Smooth muscle cell of the brain vasculature (primary cell): ENCODE data around the gene TENM4.
A peak's percentile ranks its signal among the peaks of the same experiment; 100 is the strongest.

Experiments
- DNase-seq: peaks from one replicate; pipeline ENCODE4 v3.0.0-alpha.2; 2012; ENCODE audit warnings: low read depth, low spot score

Gene TENM4

DNA sequence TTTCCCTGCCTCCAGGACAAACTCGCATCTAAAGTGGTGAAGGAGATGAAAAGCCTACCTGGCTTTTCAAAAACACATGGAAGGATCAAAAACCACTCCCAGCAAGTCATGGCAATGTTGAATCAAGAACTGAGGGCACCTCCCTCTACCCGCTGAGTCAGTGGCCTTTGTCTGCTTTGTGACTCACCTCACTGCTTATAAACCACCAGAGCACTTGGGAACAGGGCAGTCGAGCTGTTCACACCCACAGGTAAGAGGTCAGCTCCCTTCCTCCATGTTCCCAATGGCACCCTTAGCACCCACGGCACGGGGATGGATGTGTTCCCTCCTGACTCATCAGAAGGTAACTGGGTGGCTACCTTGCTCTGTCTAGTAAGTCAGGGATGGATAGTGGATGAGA lies 21.7 kb downstream of the TENM4 start:
- no peak for DNase-seq

DNA sequence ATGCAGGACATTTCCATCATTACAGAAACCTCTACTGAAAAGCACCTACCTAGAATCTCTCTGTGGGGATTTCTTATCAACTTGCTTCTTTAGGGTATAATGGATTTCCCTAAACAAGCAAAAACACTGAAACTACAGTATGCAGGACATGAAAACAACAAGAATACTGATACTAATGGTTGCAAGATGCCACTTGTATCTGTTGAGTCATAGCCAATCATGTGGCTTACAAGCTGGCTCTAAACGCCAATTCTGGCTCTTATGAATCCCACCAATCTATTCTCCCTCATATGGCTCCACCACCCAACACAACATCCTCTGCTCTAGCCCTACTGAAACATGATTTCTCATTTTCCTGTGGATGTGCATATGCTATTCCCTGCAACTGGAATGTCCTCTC lies 22.6 kb downstream of the TENM4 start:
- no peak for DNase-seq

- DNase-seq, result no peak
Observed at GRCh38 chr11:79417069-79417920, 23.5 kb downstream of the TENM4 start.

DNA sequence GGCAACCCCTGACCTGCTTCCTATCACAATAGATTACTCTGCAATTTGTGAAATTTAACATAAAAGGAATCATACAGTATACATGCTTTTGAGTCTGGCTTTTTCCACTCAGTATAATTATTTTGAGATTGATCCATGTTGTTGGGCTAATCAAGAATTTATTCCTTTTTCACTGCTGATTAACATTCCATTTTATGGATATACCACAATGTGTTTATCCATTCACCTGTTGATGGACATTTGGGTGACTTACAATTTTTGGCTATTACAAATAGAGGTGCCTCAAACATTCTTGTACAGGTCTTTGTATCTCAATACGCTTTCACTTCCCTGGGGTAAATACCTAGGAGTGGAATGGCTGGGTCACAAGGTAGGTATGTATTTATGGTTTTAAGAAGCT lies 24.9 kb downstream of the TENM4 start:
- no peak for DNase-seq

DNA sequence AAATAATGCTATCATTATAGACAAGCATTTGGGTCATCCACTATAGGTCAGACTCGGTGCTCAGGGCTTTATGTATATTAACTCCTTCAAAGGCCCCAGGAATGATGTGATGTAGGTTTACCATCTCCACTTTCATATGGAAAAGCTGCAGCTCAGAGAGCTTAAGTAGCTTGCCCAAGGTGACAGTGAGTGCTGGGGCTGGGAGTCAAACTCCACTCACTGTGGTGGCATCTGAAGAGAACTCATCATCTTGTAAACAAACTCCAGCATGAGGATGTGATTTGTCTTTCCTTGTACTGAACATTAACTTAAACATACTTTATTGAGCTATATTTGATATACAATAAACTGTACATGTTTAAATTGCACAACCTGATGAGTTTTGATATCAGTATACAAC lies 25.4 kb downstream of the TENM4 start:
- DNase-seq, result no peak

- no peak for DNase-seq
Observed at GRCh38 chr11:79414644-79415317, 26.0 kb downstream of the TENM4 start.

DNA sequence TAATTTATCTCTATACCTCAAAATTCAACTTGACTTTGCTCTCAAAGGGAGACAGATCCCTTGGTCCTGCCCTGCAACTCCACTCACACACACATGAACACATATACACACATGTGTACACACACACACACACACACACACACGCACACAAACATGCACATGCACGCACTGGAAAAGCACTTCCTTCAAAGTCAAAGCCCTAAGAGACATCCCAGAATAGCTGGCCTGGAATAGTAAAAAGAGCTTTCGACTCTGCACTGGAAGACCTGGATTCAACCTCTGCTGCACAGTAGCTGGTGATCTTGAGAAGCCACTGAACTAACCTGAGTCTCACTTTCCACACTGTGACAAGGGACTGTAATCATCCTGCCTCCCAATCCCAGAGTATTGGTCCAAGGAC lies 26.8 kb downstream of the TENM4 start:
- DNase-seq, result no peak

- peak; percentile 81 for DNase-seq
Observed at GRCh38 chr11:79413268-79413667, 27.6 kb downstream of the TENM4 start.

DNA sequence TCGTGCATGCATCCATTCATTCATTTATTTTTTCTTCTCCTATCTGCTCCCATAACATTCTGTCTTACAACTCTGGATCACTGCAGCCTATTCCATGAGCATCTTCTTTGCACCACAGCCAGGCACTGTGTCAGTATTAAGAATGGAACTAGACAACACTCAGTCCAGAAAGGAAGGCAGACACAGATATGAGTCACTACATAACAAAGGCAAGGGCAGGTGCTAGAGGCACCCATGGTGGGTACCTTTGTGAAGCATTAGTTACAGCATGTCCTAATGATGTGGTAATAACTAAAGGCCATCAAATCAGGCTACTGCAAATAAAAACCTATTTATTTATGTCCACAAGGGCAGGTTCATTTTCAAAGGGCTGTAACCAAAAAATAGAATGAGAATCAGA lies 28.1 kb downstream of the TENM4 start:
- DNase-seq, result no peak

DNA sequence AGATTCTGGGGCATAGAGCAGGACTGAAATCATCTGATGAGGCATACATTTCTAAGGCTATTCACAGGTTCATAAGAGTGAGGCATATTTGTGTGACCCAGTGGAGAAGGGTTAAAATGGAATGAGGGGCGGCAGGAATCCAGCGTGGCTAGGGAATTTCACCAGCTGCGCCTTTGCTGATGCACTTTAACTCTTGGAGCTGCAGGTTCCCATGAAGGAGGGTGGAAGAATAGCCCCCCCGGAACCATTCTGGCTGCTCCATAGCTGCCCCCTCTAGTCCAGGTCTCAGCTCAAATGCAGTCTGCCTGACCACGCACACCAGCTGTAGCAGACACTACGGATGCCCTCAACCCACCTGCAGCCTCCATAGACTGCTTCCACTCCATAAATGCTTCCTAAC lies 31.5 kb downstream of the TENM4 start:
- DNase-seq, result no peak

DNA sequence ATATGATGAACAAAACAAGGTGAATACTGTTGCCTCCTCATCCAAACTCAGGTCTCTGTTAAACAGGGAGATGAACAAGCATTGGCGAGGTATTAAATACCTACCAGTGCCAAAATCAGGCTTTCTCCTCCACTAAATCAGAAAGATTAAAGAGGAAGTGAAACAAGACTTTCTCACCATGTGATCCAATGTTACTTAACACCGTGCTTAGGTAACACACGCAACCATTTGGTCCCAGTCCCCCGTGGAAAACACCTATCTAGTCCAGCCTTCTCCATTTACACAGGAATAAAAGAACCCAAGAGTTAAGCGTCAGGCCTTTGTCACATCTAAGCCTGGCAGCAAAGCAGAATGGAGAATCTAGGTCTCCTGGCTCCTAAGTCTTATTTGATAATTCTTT lies 34.5 kb downstream of the TENM4 start:
- DNase-seq, result no peak

- DNase-seq, result no peak
Observed at GRCh38 chr11:79404806-79405205, 36.0 kb downstream of the TENM4 start.

- no peak for DNase-seq
Observed at GRCh38 chr11:79404325-79404724, 36.5 kb downstream of the TENM4 start.

DNA sequence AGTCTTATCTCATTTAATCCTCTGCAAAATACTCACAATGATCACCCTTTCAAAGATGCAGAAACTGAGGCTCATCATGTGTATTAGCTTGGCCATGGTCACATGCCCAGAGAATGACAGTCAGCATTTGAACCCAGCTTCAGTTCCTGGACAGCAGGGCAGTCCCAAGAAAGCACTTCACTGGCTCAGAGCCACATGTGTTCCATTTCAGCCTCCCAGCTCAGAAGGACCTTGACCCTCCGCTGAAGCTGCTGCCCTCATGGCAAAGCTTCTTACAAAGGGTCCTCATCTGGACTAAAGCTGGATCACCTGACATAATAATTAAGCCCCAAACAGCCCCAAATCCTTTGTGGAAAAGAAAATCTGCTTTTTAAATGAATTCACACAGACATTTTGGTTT lies 37.0 kb downstream of the TENM4 start:
- no peak for DNase-seq

DNA sequence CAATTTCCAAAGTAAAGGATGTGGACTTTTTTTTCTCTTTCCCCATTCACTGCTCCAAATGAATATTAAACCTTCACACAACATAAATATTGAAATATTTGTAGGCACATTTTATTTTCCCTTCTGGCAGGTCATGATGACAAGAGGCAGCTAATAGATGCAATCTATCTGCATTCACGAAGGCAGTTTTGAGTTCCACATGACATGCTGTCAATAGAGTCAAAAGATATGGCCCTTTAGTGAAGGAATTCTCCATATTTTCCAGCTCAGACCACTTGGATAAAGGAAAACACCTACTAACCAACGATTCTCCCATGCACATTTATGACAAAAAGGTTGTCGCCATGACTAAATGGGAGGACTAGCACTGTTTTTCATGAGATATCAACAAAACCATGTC lies 37.9 kb downstream of the TENM4 start:
- no peak for DNase-seq

GRCh38 chr11:79400717-79401330 lies 40.0 kb downstream of the TENM4 start:
- no peak for DNase-seq

DNA sequence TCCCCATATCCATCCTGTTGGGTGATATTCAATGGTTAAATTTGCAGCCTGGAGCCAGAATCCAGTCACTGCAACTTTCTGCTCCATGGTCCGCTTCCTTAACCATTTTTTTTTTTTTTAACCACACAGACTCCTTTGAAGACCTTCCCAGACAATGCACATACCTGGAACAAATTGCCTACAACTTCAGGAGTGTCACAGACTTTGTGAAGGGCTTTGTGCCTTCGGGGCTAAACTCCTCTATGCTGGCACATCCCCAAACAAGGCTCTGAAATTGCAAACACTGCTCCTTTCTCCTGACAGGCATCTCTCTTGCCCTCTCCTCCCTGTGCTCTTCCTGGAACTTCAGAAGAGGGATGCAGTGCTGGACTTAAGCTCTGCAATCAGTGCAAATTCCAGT lies 40.6 kb downstream of the TENM4 start:
- no peak for DNase-seq

- no peak for DNase-seq
Observed at GRCh38 chr11:79397252-79397651, 43.6 kb downstream of the TENM4 start.

DNA sequence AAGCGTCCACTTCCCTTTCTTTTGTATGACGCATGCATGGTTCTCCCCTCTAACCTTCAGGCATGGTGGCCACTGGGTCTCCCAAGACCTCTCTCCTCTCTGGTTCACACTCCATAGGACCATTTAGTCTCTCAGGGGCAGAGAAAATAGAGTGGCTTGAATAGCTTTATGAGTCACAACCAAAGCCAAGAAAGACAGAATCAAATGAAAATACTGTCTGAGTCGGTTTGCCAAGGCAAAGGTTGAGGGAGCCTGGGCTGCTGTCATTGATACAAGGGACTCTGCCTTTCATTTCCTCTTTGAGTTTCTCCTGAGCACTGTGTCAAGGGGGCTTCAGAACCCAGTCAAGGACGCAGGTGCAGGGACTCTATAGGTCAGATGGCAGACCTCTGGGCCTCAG lies 44.2 kb downstream of the TENM4 start:
- no peak for DNase-seq

- DNase-seq, result no peak
Observed at GRCh38 chr11:79396001-79396400, 44.8 kb downstream of the TENM4 start.

DNA sequence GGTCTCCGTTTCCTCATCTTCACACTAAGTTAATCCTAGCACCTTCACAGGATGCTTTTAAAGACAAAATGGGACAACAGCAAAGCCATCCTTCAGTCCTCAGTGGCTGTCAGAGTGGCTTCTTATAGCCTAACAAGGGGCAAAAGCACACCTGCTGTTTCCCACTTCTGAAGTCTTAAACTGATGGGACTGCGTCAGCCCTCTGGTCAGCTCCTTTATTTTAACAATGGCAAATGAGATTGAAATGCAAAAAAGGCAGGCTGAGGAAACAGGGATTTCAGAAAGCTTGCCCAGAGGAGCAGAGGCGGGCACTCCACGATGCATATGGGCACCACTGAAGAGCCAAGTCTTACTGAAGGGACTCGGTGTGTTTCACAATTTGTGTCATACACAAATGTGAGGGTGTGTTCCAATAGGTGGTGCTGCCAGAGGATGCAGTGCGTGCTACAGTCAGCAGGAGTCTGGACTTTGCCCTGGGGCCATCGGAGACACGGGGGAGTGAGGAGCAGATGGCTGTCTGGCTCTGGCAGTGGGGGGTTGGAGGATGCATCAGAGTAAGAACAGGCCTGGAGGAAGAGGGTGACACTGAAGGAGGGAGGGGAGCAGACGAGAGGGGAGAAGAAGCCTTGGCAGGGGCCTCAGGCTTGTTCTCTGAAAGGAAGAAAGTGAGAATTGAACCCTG lies 47.3 kb downstream of the TENM4 start:
- no peak for DNase-seq

DNA sequence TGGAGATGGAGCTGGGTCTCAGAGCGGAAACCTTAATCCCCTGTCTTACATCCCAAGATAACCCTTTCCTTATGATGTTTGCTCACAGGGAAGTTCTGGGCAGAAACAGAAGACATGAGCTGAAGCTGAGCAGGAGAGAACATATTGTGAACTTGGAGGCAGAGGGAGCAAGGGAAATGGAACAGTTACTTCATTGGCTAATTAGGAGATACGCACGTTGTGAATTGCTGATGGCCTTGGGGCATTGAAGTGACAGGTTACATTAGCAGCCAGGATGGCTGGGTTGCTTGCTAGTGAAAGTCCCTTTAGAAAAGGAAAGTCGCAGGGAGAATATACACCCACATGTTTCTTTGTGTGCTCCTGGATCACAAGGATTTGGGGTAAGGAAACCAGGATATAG lies 48.7 kb downstream of the TENM4 start:
- no peak for DNase-seq
